Mesangial cell (primary cell): ENCODE data around the gene PXYLP1. TPM values are rescaled to one million over a fixed set of nuclear protein-coding genes. Genes with fewer than 3 reads are reported as not detected.

Experiments used
- total RNA-seq: library from RNA; depleted of rRNA; stranded (reverse); fragments of >200 nt; gene quantifications from 2 replicates; pipeline ENCODE4 v1.2.3, GENCODE V29; 2015

PXYLP1 gene, protein sequence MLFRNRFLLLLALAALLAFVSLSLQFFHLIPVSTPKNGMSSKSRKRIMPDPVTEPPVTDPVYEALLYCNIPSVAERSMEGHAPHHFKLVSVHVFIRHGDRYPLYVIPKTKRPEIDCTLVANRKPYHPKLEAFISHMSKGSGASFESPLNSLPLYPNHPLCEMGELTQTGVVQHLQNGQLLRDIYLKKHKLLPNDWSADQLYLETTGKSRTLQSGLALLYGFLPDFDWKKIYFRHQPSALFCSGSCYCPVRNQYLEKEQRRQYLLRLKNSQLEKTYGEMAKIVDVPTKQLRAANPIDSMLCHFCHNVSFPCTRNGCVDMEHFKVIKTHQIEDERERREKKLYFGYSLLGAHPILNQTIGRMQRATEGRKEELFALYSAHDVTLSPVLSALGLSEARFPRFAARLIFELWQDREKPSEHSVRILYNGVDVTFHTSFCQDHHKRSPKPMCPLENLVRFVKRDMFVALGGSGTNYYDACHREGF
- total RNA-seq = 5.4 and 15.8 TPM in 2 replicates

DNA sequence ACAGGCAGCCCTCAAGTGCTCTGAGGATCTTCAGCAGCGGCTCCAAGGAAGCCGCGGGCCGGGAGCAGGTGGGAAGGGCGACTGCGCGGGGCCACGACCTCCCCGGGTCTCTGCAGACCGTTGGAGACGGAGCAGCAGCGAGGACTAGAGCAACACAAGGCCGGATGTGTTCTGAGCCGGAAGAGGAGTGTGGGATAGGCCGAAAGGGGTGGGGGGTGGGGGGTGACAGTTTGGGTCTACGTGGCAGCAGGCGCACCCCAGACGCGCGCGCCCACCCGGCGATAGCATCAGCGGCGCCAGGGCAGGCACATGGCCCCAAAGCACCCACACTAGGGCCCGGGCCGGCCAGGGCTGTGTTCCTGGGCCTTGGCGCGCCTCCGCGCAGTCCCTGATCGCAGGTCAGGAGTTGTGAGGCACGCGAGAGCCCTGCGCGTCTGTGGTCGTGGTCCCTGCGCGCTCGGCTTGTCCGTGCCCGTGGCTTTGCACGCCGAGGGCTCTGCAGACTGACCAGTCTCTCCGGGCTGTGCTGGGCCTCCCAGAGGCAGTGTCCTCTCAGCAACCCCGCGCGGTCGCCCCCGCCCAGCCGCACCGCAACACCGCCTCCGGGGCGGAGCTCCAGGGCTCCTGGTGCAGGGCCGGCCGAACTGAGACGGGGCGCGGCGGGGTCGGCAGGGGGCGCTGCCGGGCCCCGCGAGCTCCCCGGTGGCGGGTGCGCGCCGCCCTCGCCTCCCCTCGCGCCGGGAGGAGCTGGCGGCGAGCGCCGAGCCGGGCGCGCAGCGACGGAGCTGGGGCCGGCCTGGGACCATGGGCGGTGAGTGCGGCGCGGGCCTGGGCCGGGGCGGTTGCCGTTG, at the start of gene PXYLP1:
TSS of gene PXYLP1 (plus strand) at position 725 of the 851 bp plus-strand sequence. CDS start 28,351 bp downstream, outside the sequence.

Other genes with a start within 250 kb of the PXYLP1 start
- 0.13 and 0.49 TPM in 2 replicates for gene SPSB4, start 180.5 kb upstream of the PXYLP1 start, total RNA-seq
- 54.9 and 71.6 TPM in 2 replicates for gene ZBTB38, start 136.7 kb downstream of the PXYLP1 start, total RNA-seq